ENCODE results near the gene TBL1X.

DNA sequence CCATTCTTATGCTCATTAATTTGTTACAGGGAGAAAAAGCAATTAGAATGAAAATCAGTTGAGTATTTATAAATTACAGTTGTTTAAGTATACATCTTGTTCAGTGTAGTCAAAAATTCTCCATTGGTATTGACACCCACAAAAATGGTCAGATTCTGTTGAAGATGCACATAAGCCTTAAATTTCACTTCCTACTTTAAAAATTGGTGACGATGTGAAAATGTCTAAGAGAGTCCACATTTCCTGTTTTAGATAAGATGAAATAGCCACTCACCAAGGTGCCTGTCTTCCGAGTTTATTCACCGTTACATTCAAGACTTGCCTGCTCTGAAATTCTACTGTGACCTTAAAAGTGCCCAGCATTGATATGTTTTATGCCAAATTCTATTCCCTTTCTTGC is 207.1 kb downstream of the TBL1X start:
- TF ChIP-seq, protein P1, sequence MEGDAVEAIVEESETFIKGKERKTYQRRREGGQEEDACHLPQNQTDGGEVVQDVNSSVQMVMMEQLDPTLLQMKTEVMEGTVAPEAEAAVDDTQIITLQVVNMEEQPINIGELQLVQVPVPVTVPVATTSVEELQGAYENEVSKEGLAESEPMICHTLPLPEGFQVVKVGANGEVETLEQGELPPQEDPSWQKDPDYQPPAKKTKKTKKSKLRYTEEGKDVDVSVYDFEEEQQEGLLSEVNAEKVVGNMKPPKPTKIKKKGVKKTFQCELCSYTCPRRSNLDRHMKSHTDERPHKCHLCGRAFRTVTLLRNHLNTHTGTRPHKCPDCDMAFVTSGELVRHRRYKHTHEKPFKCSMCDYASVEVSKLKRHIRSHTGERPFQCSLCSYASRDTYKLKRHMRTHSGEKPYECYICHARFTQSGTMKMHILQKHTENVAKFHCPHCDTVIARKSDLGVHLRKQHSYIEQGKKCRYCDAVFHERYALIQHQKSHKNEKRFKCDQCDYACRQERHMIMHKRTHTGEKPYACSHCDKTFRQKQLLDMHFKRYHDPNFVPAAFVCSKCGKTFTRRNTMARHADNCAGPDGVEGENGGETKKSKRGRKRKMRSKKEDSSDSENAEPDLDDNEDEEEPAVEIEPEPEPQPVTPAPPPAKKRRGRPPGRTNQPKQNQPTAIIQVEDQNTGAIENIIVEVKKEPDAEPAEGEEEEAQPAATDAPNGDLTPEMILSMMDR (IDR thresholded peaks at IDR 0.05): no peak
- TF ChIP-seq EZH2 (IDR thresholded peaks at IDR 0.05; ENCODE audit: borderline replicate concordance, insufficient read depth, low read depth, low read length, poor library complexity, severe bottlenecking): no peak

All from B cell (primary cell).